CD4-positive, alpha-beta T cell (primary cell): ENCODE measurements around the gene OLFML2B. TPM values are rescaled to one million over a fixed set of nuclear protein-coding genes. Genes with fewer than 3 reads are reported as not detected.
"Not testable (repeated sequence)": the region's sequence is repeated elsewhere in the genome, so short reads cannot be mapped to it uniquely, and the experiment has no call there.

Experiments
- ATAC-seq: fragments of 200-7000 bp; cut with Tn5 transposase; one replicate; pipeline ENCODE4 v1.10.0; 2022; ENCODE audit warnings: mild to moderate bottlenecking; ENCODE audit not compliant: poor library complexity
- CTCF ChIA-PET: fragments of 350-600 bp; sonication (Branson Sonifier 250); formaldehyde crosslinking; loops from one replicate; lab custom pipeline; 2021; ENCODE audit warnings: antibody characterized with exemption, inconsistent platforms; lab: Charles Lee
- POLR2A ChIA-PET: fragments of 350-600 bp; sonication (Branson Sonifier 250); formaldehyde crosslinking; loops from one replicate; lab custom pipeline; 2021; ENCODE audit warnings: antibody characterized with exemption, inconsistent platforms; lab: Charles Lee
- DNase-seq, 14 experiments: peaks; one replicate each; pipeline ENCODE4 v3.0.0-alpha.2; 2013 to 2020; ENCODE audit warnings: mixed read lengths in 2 of 14
- H3K27ac ChIP-seq, 2 donors: one replicate each; pipeline versions ENCODE4 v1.5.1 to v1.7.0; 2013; ENCODE audit warnings: low read length in 2 of 2, low read depth in 1 of 2, mild to moderate bottlenecking in 1 of 2
- H3K27me3 ChIP-seq, 2 experiments: 1 replicate in 1 of 2; 2 replicates in 1 of 2; pipeline versions ENCODE4 v1.6.1 to v1.7.0; 2013; ENCODE audit warnings: low read length in 2 of 2, control low read depth in 1 of 2, mild to moderate bottlenecking in 1 of 2, moderate library complexity in 1 of 2; ENCODE audit not compliant: insufficient read depth in 2 of 2, control insufficient read depth in 1 of 2
- H3K36me3 ChIP-seq: one replicate; pipeline ENCODE4 v1.6.1; 2013; ENCODE audit warnings: low read length, control low read depth; ENCODE audit not compliant: insufficient read depth
- H3K4me1 ChIP-seq: one replicate; pipeline ENCODE4 v1.6.1; 2013; ENCODE audit warnings: low read length, control low read depth; ENCODE audit not compliant: insufficient read depth
- H3K4me3 ChIP-seq: one replicate; pipeline ENCODE4 v1.5.1; 2013; ENCODE audit warnings: mild to moderate bottlenecking, low read length, moderate library complexity
- H3K9me3 ChIP-seq, 2 experiments: 1 replicate in 1 of 2; 2 replicates in 1 of 2; pipeline versions ENCODE4 v1.6.1 to v1.7.0; 2013; ENCODE audit warnings: low read length in 2 of 2, mild to moderate bottlenecking in 2 of 2, control low read depth in 1 of 2, moderate library complexity in 1 of 2; ENCODE audit not compliant: control insufficient read depth in 1 of 2, insufficient read depth in 1 of 2
- H3K27ac Mint-ChIP-seq: one replicate; pipeline ENCODE4 v1.8.0; 2020; ENCODE audit warnings: mixed read lengths
- H3K27me3 Mint-ChIP-seq: one replicate; pipeline ENCODE4 v1.8.0; 2021; ENCODE audit warnings: mixed read lengths
- H3K36me3 Mint-ChIP-seq: one replicate; pipeline ENCODE4 v1.8.0; 2021; ENCODE audit warnings: low read depth, mixed read lengths
- H3K4me1 Mint-ChIP-seq: one replicate; pipeline ENCODE4 v1.8.0; 2021; ENCODE audit warnings: low read depth, mixed read lengths
- H3K4me3 Mint-ChIP-seq: one replicate; pipeline ENCODE4 v1.8.0; 2020; ENCODE audit warnings: mild to moderate bottlenecking, mixed read lengths
- H3K9me3 Mint-ChIP-seq: one replicate; pipeline ENCODE4 v1.8.0; 2020; ENCODE audit warnings: mixed read lengths
- intact Hi-C, 2 experiments: fragments of 100-400 bp; cut with DNase I in 1 of 2; cut with micrococcal nuclease in 1 of 2; formaldehyde crosslinking; loops; one replicate each; pipeline versions ENCODE4 v1.15.1 to v1.9.0; 2023 to 2025; cut with DNase I, micrococcal nuclease
- total RNA-seq, 174 experiments: library from RNA in 2 of 174; stranded (reverse) in 2 of 174; gene quantifications; one replicate each; pipeline ENCODE4 v1.2.3 and lab custom pipeline; 2021 to 2026
- TF ChIP-seq, protein P1 (sequence below): fragments of 200-600 bp; IDR thresholded peaks from one replicate; pipeline ENCODE4 v1.8.0; 2022; ENCODE audit warnings: antibody characterized with exemption, mild to moderate bottlenecking

Gene OLFML2B
- total RNA-seq, 2 experiments from 2014 or later: 0.08 TPM; not detected in 1

DNA sequence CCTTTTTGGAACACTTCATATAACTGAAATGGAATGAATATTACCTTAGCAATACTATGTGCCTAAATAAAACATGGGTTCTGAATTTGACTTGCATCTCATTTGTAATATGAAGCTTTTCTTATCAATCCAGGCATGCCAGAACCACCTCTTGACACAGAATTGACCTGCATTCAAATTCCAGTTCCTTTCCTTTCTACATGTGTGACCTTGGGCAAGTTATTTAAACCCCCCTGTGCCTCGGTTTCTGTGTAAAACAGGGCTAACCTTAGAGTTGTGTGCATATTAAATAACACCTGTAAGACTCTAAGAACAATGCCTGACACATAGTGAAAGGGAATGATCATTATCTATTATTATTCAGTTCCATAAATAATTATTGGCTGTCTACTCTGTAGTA is 43.8 kb upstream of the OLFML2B start:
- H3K4me1 Mint-ChIP-seq: peaks cover 7% of the 10 kb centered on the region
- TF ChIP-seq, protein P1, sequence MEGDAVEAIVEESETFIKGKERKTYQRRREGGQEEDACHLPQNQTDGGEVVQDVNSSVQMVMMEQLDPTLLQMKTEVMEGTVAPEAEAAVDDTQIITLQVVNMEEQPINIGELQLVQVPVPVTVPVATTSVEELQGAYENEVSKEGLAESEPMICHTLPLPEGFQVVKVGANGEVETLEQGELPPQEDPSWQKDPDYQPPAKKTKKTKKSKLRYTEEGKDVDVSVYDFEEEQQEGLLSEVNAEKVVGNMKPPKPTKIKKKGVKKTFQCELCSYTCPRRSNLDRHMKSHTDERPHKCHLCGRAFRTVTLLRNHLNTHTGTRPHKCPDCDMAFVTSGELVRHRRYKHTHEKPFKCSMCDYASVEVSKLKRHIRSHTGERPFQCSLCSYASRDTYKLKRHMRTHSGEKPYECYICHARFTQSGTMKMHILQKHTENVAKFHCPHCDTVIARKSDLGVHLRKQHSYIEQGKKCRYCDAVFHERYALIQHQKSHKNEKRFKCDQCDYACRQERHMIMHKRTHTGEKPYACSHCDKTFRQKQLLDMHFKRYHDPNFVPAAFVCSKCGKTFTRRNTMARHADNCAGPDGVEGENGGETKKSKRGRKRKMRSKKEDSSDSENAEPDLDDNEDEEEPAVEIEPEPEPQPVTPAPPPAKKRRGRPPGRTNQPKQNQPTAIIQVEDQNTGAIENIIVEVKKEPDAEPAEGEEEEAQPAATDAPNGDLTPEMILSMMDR: no peak
- Histone ChIP-seq H3K9me3 (no peaks in the 10 kb centered on the region), H3K4me1 (peaks cover 14% of the 10 kb centered on the region), H3K4me3 (no peak overlapping the region), H3K36me3 (no peaks in the 10 kb centered on the region), H3K27ac (no peak overlapping the region), H3K27me3 (peaks cover 30 to 62% of the 10 kb centered on the region in 2 experiments)
- CTCF ChIA-PET: interaction anchor here (1.7 kb wide), 1 partner anchor 11 kb away, joined by 5 read pairs; no protein-coding TSS in a partner anchor
- H3K27ac Mint-ChIP-seq: no peak overlapping the region
- peaks cover 87% of the 10 kb centered on the region for H3K27me3 Mint-ChIP-seq
- no peaks in the 10 kb centered on the region for H3K9me3 Mint-ChIP-seq
- no peaks in the 10 kb centered on the region for H3K36me3 Mint-ChIP-seq
- ATAC-seq (no peak), DNase-seq (no peak)
- intact Hi-C loops: no loop called here
- POLR2A ChIA-PET: no interaction called here
- peak overlapping the region; percentile 59 for H3K4me3 Mint-ChIP-seq

- H3K27me3 Mint-ChIP-seq: peaks cover 87% of the 10 kb centered on the region
- H3K27ac ChIP-seq, H3K9me3 Mint-ChIP-seq, H3K27ac Mint-ChIP-seq, H3K36me3 ChIP-seq, H3K4me3 Mint-ChIP-seq, intact Hi-C loops, H3K4me3 ChIP-seq, DNase-seq, ATAC-seq, H3K4me1 Mint-ChIP-seq, H3K9me3 ChIP-seq, POLR2A ChIA-PET, H3K36me3 Mint-ChIP-seq: not testable (repeated sequence)
- H3K27me3 ChIP-seq: peaks cover 30 to 57% of the 10 kb centered on the region in 2 experiments
- CTCF ChIA-PET: interaction anchor here (1.7 kb wide), 1 partner anchor 11 kb away, joined by 5 read pairs; no protein-coding TSS in a partner anchor
- peaks cover 14% of the 10 kb centered on the region for H3K4me1 ChIP-seq
These were observed 43.2 kb upstream of the OLFML2B start for GRCh38 chr1:162066836-162067235.

DNA sequence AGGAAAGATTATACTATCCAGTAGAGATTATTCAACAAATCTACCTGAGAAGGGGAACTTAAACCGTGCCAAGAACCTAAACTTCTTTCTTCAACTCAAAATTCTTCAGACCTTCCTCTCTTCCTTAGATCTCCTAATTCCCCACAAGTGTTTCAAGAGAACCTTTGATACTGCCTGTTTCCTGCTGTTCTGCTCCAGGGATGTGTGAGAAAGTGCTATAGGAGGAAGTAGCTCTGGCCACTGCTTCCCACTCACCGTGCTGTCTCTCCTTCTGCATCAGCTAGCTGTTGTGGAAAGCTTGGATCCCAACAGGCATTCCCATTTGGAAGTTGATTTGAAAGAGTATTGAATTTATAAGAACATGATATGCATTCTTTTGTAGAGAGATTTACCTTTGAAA is 41.3 kb upstream of the OLFML2B start:
- Histone ChIP-seq H3K27me3 (peaks cover 14 to 40% of the 10 kb centered on the region in 2 experiments), H3K27ac (no peak overlapping the region), H3K36me3 (no peaks in the 10 kb centered on the region), H3K4me3 (no peak overlapping the region), H3K4me1 (peaks cover 6% of the 10 kb centered on the region), H3K9me3 (no peaks in the 10 kb centered on the region)
- peaks cover 1% of the 10 kb centered on the region for H3K4me1 Mint-ChIP-seq
- intact Hi-C loops: no loop called here
- H3K36me3 Mint-ChIP-seq: no peaks in the 10 kb centered on the region
- no peaks in the 10 kb centered on the region for H3K9me3 Mint-ChIP-seq
- no peak overlapping the region for H3K27ac Mint-ChIP-seq
- ChIA-PET POLR2A (no interaction called here), CTCF (no interaction called here)
- no peak overlapping the region for H3K4me3 Mint-ChIP-seq
- ATAC-seq (no peak), DNase-seq (no peak)
- TF ChIP-seq, protein P1: no peak
- H3K27me3 Mint-ChIP-seq: peaks cover 70% of the 10 kb centered on the region

GRCh38 chr1:162062542-162063015 is 38.9 kb upstream of the OLFML2B start:
- POLR2A ChIA-PET: no interaction called here
- no peak overlapping the region for H3K27ac ChIP-seq
- H3K4me3 ChIP-seq: no peak overlapping the region
- DNase-seq (no peak), ATAC-seq (no peak)
- intact Hi-C loops: no loop called here
- no peaks in the 10 kb centered on the region for H3K9me3 ChIP-seq
- H3K4me1 ChIP-seq: no peaks in the 10 kb centered on the region
- H3K4me3 Mint-ChIP-seq: no peak overlapping the region
- H3K27me3 Mint-ChIP-seq: peaks cover 58% of the 10 kb centered on the region
- no peaks in the 10 kb centered on the region for H3K36me3 ChIP-seq
- no peaks in the 10 kb centered on the region for H3K9me3 Mint-ChIP-seq
- no peaks in the 10 kb centered on the region for H3K4me1 Mint-ChIP-seq
- peaks cover 3 to 29% of the 10 kb centered on the region in 2 experiments for H3K27me3 ChIP-seq
- H3K27ac Mint-ChIP-seq: no peak overlapping the region
- H3K36me3 Mint-ChIP-seq: no peaks in the 10 kb centered on the region
- CTCF ChIA-PET: no interaction called here
- TF ChIP-seq, protein P1: no peak
